NK-92 treated with Interleukin-12 subunit alpha and Interleukin-12 subunit beta, amount 100 ng/mL, for 24 hours (cell line): ENCODE data around the gene DCAF7.

Source experiments
- DNase-seq: peaks from one replicate; lab custom pipeline; 2025; lab: John Stamatoyannopoulos, UW

Gene DCAF7

DNA sequence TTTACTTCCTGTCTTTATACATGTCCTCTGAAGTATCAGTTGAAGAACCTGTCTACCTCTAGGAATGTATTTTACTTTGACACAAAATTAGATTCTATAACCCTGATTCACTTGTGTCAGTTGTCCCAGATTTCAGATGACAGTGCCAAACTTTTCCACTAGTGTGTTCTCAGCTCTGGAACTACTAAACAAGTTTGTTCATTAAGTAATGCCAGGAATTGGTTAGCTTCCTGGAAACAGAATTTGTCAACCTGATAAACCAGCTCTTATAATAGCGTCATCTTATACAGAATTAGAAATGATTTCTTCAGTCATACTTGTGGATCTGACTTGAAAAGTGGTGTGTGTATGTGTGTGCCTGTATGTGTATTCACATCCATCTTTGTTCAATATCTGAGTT is 79.3 kb downstream of the DCAF7 start:
- no peak for DNase-seq

DNA sequence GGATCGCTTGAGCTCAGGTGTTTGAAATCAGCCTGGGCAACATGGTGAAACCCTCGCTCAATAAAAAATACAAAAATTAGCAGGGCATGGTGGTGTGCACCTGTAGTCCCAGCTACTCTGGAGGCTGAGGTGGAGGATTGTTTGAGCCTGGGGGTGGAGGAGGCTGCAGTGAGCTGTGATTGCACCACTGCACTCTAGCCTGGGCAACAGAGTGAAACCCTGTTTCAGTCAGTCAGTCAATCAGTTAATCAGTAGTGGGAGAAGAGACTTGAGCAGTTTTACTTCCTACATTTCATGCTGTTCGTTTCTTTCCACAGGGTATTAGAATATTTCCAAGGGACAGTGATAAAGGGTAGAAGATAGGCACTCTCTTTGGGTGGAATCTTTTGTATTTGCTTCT is 80.8 kb downstream of the DCAF7 start:
- no peak for DNase-seq

DNA sequence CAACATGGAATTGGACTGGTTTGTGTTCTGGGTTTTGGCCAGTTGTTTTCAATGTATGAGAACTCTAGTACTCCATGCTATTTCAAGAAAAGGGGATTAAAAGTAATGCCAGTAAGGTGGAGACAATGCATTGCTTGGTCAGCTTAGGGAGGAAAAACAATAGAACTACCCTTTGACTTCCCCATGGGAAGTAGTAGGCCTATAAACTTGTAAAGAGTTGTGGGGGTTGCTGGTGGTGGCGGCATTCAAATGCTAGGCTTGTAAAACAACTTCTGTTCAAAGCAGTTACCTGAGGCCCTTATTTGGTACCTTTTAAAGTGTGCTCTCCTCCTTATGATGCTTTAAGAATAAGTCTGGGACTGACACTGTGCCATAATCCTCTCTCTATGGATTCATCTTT is 81.3 kb downstream of the DCAF7 start:
- DNase-seq, result no peak

DNA sequence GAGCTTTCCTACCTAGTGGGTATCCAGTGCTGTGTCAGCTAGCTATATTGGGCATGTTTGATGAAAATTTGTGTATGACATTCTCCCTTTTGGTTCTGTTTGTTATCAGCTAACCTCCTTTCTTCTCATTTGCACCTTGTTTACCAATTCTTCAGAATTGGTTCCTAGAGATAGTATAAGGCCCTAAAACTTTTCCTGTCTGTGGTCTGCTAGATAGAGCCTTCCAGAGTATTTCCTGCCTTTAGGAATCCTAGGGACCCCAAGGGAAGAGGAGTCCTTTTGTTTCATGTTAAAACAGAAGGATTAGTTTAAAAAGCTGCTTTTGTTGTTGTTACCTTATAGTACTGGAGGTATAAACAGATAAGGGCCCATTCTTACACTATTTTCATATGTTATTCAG is 83.5 kb downstream of the DCAF7 start:
- DNase-seq, result no peak

DNA sequence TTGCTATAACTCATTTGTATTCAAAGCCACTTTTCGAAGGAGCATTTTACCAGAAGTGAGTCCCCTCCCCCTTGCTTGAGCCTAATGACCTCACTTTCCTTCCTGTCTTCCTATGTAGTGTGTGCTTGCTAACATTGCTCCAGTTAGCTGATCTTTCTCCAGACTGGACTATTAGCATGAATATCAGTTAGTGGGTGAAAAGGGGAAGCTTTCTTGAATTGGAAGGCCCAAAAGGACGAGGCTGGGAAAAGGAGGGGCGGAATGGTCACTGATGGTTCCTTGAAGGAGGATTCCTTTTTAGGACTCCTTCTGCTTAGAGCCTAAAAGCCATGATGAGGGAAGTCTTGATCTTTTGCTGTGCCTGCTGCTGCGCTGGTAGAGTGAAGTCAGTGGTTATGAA is 83.9 kb downstream of the DCAF7 start:
- DNase-seq, result no peak

DNA sequence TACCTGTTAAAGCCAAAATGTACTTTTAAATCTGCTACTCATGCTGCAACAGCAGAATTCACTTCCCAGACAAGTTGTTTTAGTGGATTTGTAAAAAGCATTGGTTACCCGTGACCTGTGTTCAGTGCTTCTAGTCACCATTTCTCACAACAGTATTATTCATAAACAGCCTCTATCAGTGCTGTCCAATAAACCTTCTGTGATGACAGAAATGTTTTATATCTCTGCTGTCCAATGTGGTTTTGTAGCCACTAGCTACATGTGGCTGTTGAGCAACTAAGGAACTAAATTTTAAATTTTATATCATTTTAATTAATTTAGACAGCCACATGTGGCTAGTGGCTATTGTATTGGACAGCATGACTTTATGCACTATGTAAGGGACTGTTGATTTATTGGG is 84.5 kb downstream of the DCAF7 start:
- no peak for DNase-seq

DNA sequence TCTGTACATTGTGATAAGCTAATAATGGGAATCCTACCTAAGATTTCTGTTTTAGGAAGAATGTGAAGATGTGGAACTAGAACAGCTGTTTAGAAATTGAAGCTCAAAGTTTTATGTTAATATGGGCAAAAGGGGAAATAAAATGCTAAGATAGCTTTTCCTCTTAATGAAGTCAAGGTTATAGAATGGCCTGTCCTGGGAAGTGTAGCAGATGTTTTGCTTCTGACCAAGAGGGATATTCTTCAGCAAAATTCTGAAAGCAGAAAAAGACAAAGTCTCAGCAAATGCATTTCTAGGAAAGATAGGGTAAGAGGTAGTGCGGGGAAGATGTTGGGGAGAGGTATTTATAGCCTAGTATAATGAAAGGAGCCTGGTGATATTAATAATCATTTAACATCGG is 85.0 kb downstream of the DCAF7 start:
- DNase-seq, result no peak

DNA sequence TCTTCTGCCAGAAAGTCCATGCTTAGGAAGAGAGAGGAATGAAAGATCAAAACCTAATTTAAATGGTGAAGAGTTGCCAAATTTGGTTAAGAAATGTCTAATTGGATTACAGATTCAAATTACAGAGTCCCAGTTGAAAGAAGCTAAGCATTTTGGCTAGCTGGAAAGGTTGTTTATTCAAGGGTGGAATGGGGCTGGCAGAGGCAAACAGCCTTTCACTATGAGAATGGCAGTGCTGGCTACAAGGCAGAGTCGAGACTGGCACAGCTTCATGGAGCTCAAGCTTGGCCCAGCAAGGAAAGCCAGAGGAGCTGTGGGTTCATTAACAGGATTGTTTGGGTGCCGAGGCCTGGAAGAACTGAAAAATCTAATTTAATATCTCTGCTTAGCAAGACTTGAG is 85.5 kb downstream of the DCAF7 start:
- DNase-seq, result no peak

DNA sequence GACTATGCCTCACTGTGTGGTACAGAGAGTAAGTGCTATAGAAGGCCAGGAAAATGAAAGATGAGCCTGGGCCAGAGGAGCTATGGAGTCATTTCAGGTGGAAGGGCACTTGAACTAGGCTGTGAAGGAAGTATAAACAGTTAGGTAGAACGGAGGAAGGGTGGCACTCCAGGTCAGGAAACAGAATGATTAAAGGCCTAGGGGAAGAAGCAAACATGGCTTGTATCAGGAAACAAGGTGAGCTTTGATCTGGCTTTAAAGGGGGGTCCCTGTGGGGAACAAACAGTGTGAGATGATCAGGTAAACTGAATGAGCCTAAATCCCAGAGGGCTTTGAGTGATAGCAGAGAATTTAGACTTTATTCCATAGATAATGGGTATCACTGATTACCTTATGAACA is 88.8 kb downstream of the DCAF7 start:
- DNase-seq, result no peak

DNA sequence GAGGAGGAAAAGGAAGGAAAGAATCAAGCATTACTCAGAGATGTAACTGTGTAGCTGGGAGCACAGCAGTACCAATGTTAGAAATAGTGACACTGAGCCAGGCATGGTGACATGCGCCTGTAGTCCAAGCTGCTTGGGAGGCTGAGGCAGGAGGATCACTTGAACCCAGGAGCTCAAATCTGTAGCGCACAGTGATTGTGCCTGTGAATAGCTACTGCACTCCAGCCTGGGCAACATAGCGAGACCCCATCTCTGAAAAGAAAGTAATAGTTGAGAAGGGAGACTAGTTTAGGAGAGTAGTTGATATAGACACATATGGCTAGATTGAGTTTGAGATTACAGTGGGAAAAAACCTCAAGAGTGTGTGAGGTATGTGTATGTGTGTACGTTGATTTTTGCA is 89.8 kb downstream of the DCAF7 start:
- DNase-seq, result no peak

DNA sequence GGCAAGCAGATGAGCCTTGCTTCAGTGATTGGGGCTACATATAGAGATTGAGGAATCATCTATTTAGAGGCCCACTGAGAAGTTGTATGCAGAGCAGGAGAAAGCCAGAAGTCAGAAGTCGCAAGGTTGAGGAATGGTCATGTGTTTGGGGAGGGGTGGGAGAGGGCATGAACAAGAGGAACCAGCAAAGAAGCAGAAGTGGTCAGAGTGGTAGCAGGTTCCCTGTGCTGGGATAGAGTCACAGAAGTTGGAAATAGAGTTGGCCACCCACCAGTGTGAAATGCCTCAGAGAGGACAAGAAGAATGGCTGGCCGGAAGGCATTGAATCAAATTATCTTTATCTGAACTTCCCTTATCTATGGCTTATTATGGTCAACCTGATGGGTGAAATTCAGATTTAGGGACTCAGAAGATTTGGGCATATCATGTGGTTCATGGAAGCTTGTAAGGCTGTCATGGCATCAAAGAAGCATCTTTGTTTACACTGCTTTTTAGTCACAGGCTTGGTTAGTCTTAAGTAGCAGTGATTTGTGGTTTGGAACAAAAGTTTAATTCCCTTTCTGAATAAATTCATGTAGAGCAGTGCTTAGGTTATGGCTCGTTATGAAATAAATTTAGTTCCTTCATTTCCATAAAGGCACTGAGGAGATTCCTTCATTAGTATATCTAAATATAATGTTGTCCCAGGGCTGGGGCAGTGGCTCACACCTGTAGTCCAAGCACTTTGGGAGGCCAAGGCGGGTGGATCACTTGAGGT is 91.6 kb downstream of the DCAF7 start:
- DNase-seq, result no peak
